Esophagus mucosa (tissue), 1 donor: ENCODE results near the gene ALKBH7. TPM values are rescaled to one million over a fixed set of nuclear protein-coding genes. Genes with fewer than 3 reads are reported as not detected.

ENCODE experiments used
- total RNA-seq: library from RNA; stranded (reverse); gene quantifications from one replicate; pipeline ENCODE4 v1.2.4, GENCODE V29; 2023
- donor health status: DM: yes; HTN: yes; CAD: no.

ALKBH7 gene
- total RNA-seq, 1 donor from 2014 or later = 74.8 TPM

Other genes starting within 250 kb of the ALKBH7 start
- gene ACSBG2, start 237.1 kb upstream of the ALKBH7 start, total RNA-seq = not detected
- 27.5 TPM for gene MLLT1, start 92.8 kb upstream of the ALKBH7 start, total RNA-seq
- 1.8 TPM for gene ACER1, start 39.2 kb upstream of the ALKBH7 start, total RNA-seq
- 65.4 TPM for gene CLPP, start 11.3 kb upstream of the ALKBH7 start, total RNA-seq
- 1.5 TPM for gene PSPN, start 3.1 kb downstream of the ALKBH7 start, total RNA-seq
- gene GTF2F1, start 20.4 kb downstream of the ALKBH7 start, total RNA-seq = 32.6 TPM
- 148 TPM for gene KHSRP, start 52.0 kb downstream of the ALKBH7 start, total RNA-seq
- gene SLC25A41, start 61.0 kb downstream of the ALKBH7 start, total RNA-seq = 0.36 TPM
- 31.1 TPM for gene SLC25A23, start 87.0 kb downstream of the ALKBH7 start, total RNA-seq
- gene CRB3, start 91.5 kb downstream of the ALKBH7 start, total RNA-seq = 37.3 TPM
- 1.3 TPM for gene DENND1C, start 109.0 kb downstream of the ALKBH7 start, total RNA-seq
- 0.12 TPM for gene TUBB4A, start 129.5 kb downstream of the ALKBH7 start, total RNA-seq
- 4.7 TPM for gene TNFSF9, start 158.2 kb downstream of the ALKBH7 start, total RNA-seq
- gene CD70, start 218.4 kb downstream of the ALKBH7 start, total RNA-seq = not detected